Measurements from ENCODE around the gene HTT. TPM values are rescaled to one million over a fixed set of nuclear protein-coding genes. Genes with fewer than 3 reads are reported as not detected.

The HTT gene
- total and polyA plus RNA-seq, 2 of the 8 experiments (the other 6 are each of a cell fraction or from before 2014, with no cell fraction given), result 24.0 to 71.0 TPM

GRCh38 chr4:3199653-3200422, 125.4 kb downstream of the HTT start (continued):
- TF ChIP-seq EZH2 (IDR thresholded peaks at IDR 0.05; ENCODE audit: low read depth, low read length, severe bottlenecking) (no peak), ATF2 (IDR thresholded peaks at IDR 0.05; ENCODE audit: low read length) (no peak), PHF8 (conservative IDR thresholded peaks at IDR 0.05; ENCODE audit: low read depth, low read length) (no peak), CEBPB (IDR thresholded peaks at IDR 0.05; ENCODE audit: low read depth, low read length) (no peak), SIN3A (conservative IDR thresholded peaks at IDR 0.05 in 1 of 2, IDR thresholded peaks at IDR 0.05 in 1 of 2; ENCODE audit: low read depth in 1 of 2, low read length in 2 of 2) (no peak), YY1 (IDR thresholded peaks at IDR 0.05; ENCODE audit: low read depth, low read length) (no peak)
- TF ChIP-seq, protein P1, sequence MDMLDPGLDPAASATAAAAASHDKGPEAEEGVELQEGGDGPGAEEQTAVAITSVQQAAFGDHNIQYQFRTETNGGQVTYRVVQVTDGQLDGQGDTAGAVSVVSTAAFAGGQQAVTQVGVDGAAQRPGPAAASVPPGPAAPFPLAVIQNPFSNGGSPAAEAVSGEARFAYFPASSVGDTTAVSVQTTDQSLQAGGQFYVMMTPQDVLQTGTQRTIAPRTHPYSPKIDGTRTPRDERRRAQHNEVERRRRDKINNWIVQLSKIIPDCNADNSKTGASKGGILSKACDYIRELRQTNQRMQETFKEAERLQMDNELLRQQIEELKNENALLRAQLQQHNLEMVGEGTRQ (IDR thresholded peaks at IDR 0.05; ENCODE audit: low read length), result no peak
